Ureter (tissue), 1 donor: ENCODE results near the gene MRPS15. TPM values are rescaled to one million over a fixed set of nuclear protein-coding genes. Genes with fewer than 3 reads are reported as not detected.
"Not testable (repeated sequence)": the region's sequence is repeated elsewhere in the genome, so short reads cannot be mapped to it uniquely, and the experiment has no call there.

Experiments used
- DNase-seq: peaks from one replicate; pipeline ENCODE4 v3.0.0-alpha.2; 2020; ENCODE audit warnings: low spot score
- total RNA-seq: library from RNA; stranded (reverse); gene quantifications from one replicate; pipeline ENCODE4 v1.2.4, GENCODE V29; 2023
- donor health status: DM: yes; HTN: yes; CAD: no.

The MRPS15 gene
- total RNA-seq: 59.9 TPM

- DNase-seq: peak; percentile 97
Measured at GRCh38 chr1:36463803-36464604, at the start of gene MRPS15. MRPS15 (minus strand) TSS chr1:36464384; CDS start chr1:36464275, 109 bp downstream.

GRCh38 chr1:36512842-36513241 is 48.7 kb upstream of the MRPS15 start:
- DNase-seq: no peak

- no peak for DNase-seq
Measured at GRCh38 chr1:36511804-36512798, 47.9 kb upstream of the MRPS15 start.

GRCh38 chr1:36511220-36511619 is 47.0 kb upstream of the MRPS15 start:
- DNase-seq: not testable (repeated sequence)

GRCh38 chr1:36510418-36510817 is 46.2 kb upstream of the MRPS15 start:
- no peak for DNase-seq

GRCh38 chr1:36508257-36508656 is 44.1 kb upstream of the MRPS15 start:
- no peak for DNase-seq

GRCh38 chr1:36506276-36506920 is 42.2 kb upstream of the MRPS15 start:
- DNase-seq: no peak

- no peak for DNase-seq
Measured at GRCh38 chr1:36503733-36504132, 39.5 kb upstream of the MRPS15 start.

- DNase-seq: no peak
Measured at GRCh38 chr1:36503159-36503558, 39.0 kb upstream of the MRPS15 start.

- no peak for DNase-seq
Measured at GRCh38 chr1:36502616-36503015, 38.4 kb upstream of the MRPS15 start.

- DNase-seq: not testable (repeated sequence)
Measured at GRCh38 chr1:36501911-36502310, 37.7 kb upstream of the MRPS15 start.

GRCh38 chr1:36497207-36497606 is 33.0 kb upstream of the MRPS15 start:
- no peak for DNase-seq

GRCh38 chr1:36494971-36495370 is 30.8 kb upstream of the MRPS15 start:
- DNase-seq: no peak

- DNase-seq: no peak
Measured at GRCh38 chr1:36493524-36493923, 29.3 kb upstream of the MRPS15 start.

- DNase-seq: no peak
Measured at GRCh38 chr1:36492491-36492890, 28.3 kb upstream of the MRPS15 start.

GRCh38 chr1:36489258-36490051 is 25.3 kb upstream of the MRPS15 start:
- DNase-seq: not testable (repeated sequence)

GRCh38 chr1:36487906-36488305 is 23.7 kb upstream of the MRPS15 start:
- no peak for DNase-seq

GRCh38 chr1:36487336-36487725 is 23.1 kb upstream of the MRPS15 start:
- not testable (repeated sequence) for DNase-seq

GRCh38 chr1:36486439-36487335 is 22.5 kb upstream of the MRPS15 start:
- peak; percentile 84 for DNase-seq

- no peak for DNase-seq
Measured at GRCh38 chr1:36486093-36486438, 21.9 kb upstream of the MRPS15 start.
